CD4-positive, CD25-positive, alpha-beta regulatory T cell (primary cell): ENCODE data around the gene ZNF212. TPM values are rescaled to one million over a fixed set of nuclear protein-coding genes. Genes with fewer than 3 reads are reported as not detected.
"Not testable (repeated sequence)": the region's sequence is repeated elsewhere in the genome, so short reads cannot be mapped to it uniquely, and the experiment has no call there.

Experiments used
- ATAC-seq, 2 donors: fragments of 150-1000 bp; cut with Tn5 transposase; one replicate each; pipeline ENCODE4 v1.10.0; 2021; ENCODE audit warnings: low read depth in 2 of 2, moderate number of reproducible peaks in 2 of 2, moderate library complexity in 1 of 2
- DNase-seq, 3 donors: peaks; one replicate each; pipeline versions ENCODE4 v3.0.0 to v3.0.0-alpha.2; 2012 to 2022; ENCODE audit warnings: mixed read lengths in 1 of 3
- H3K27ac ChIP-seq: one replicate; pipeline ENCODE4 v1.7.0; 2013; ENCODE audit warnings: mild to moderate bottlenecking, low read length; ENCODE audit not compliant: insufficient read depth, poor library complexity, severe bottlenecking
- H3K27me3 ChIP-seq: one replicate; pipeline ENCODE4 v1.7.0; 2013; ENCODE audit warnings: low read length; ENCODE audit not compliant: control insufficient read depth, insufficient read depth
- H3K36me3 ChIP-seq: one replicate; pipeline ENCODE4 v1.7.0; 2013; ENCODE audit warnings: mild to moderate bottlenecking, low read length, moderate library complexity; ENCODE audit not compliant: control insufficient read depth, insufficient read depth
- H3K4me1 ChIP-seq: 2 replicates; pipeline ENCODE4 v1.7.0; 2013; ENCODE audit warnings: mild to moderate bottlenecking, low read length; ENCODE audit not compliant: insufficient read depth, control insufficient read depth, poor library complexity, severe bottlenecking
- H3K4me3 ChIP-seq: one replicate; pipeline ENCODE4 v1.7.0; 2013; ENCODE audit warnings: low read depth, mild to moderate bottlenecking, low read length, moderate library complexity
- H3K9me3 ChIP-seq, 2 experiments: 1 replicate in 1 of 2; 2 replicates in 1 of 2; pipeline ENCODE4 v1.7.0; 2013; ENCODE audit warnings: low read length in 2 of 2, mild to moderate bottlenecking in 1 of 2, moderate library complexity in 1 of 2; ENCODE audit not compliant: control insufficient read depth in 2 of 2
- H3K27ac Mint-ChIP-seq, 3 donors: one replicate each; pipeline ENCODE4 v1.8.0; 2020 to 2022; ENCODE audit warnings: mild to moderate bottlenecking in 3 of 3, mixed read lengths in 3 of 3, moderate library complexity in 2 of 3
- H3K27me3 Mint-ChIP-seq: one replicate; pipeline ENCODE4 v1.8.0; 2022; ENCODE audit warnings: mild to moderate bottlenecking, mixed read lengths
- H3K36me3 Mint-ChIP-seq: one replicate; pipeline ENCODE4 v1.8.0; 2020; ENCODE audit warnings: mixed read lengths
- H3K4me1 Mint-ChIP-seq, 4 donors: one replicate each; pipeline ENCODE4 v1.8.0; 2020 to 2022; ENCODE audit warnings: mixed read lengths in 4 of 4, mild to moderate bottlenecking in 1 of 4
- H3K4me3 Mint-ChIP-seq, 4 donors: one replicate each; pipeline ENCODE4 v1.8.0; 2020 to 2022; ENCODE audit warnings: mild to moderate bottlenecking in 4 of 4, mixed read lengths in 4 of 4, moderate library complexity in 3 of 4
- H3K9me3 Mint-ChIP-seq, 7 donors: one replicate each; pipeline ENCODE4 v1.8.0; 2020 to 2022; ENCODE audit warnings: mixed read lengths in 7 of 7, mild to moderate bottlenecking in 3 of 7, moderate library complexity in 2 of 7
- polyA plus RNA-seq, 4 donors: library from polyadenylated mRNA; unstranded; fragments of 300-500 nt; fragmentation: Illumina TruSeq; gene quantifications; one replicate each; pipeline ENCODE4 v1.2.3, GENCODE V29; 2021
- total RNA-seq: library from RNA; stranded (reverse); gene quantifications from one replicate; pipeline ENCODE4 v1.2.3, GENCODE V29; 2022

The ZNF212 gene
- total and polyA plus RNA-seq, 5 donors from 2014 or later, result 3.3 to 14.2 (median 7.6) TPM

- DNase-seq (no peak), ATAC-seq (no peak)
- Mint-ChIP-seq H3K4me1 (peaks cover 0 to 2% (median 0%) of the 10 kb centered on the region in 4 donors), H3K36me3 (peaks cover 32% of the 10 kb centered on the region), H3K27ac (no peak overlapping the region), H3K27me3 (no peaks in the 10 kb centered on the region), H3K4me3 (no peak overlapping the region), H3K9me3 (peaks cover 0 to 1% (median 0%) of the 10 kb centered on the region in 7 donors)
- H3K36me3 ChIP-seq, result peaks cover 34% of the 10 kb centered on the region
- no peak overlapping the region for H3K4me3 ChIP-seq
- no peaks in the 10 kb centered on the region for H3K27me3 ChIP-seq
- H3K27ac ChIP-seq, result no peak overlapping the region
- H3K4me1 ChIP-seq, result no peaks in the 10 kb centered on the region
- no peaks in the 10 kb centered on the region for H3K9me3 ChIP-seq
Observed at GRCh38 chr7:149223176-149223575, 16.3 kb upstream of the ZNF212 start.

DNA sequence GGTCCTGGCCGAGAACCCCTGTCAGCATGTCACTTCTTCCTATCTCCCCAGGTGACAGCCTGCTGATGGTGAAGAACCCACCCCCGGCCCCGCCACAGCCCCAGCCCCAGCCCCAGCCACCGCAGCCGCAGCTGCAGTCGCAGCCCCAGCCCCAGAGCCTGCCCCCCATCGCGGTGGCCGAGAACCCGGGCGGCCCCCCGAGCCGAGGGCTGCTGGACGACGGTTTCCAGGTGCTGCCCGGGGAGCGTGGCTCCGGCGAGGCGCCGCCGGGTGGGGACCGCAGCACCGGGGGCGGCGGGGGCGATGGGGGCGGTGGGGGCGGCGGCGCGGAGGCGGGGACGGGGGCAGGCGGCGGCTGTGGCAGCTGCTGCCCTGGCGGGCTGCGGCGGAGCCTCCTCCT lies 15.7 kb upstream of the ZNF212 start:
- Histone ChIP-seq H3K4me3 (no peak overlapping the region), H3K36me3 (peaks cover 28% of the 10 kb centered on the region), H3K4me1 (no peaks in the 10 kb centered on the region), H3K27ac (no peak overlapping the region), H3K27me3 (no peaks in the 10 kb centered on the region), H3K9me3 (no peaks in the 10 kb centered on the region)
- DNase-seq (no peak), ATAC-seq (no peak)
- H3K4me1 Mint-ChIP-seq, result peaks cover 0 to 2% (median 0%) of the 10 kb centered on the region in 4 donors
- H3K4me3 Mint-ChIP-seq, result no peak overlapping the region
- peaks cover 28% of the 10 kb centered on the region for H3K36me3 Mint-ChIP-seq
- no peak overlapping the region for H3K27ac Mint-ChIP-seq
- no peaks in the 10 kb centered on the region for H3K27me3 Mint-ChIP-seq
- peaks cover 0 to 1% (median 0%) of the 10 kb centered on the region in 7 donors for H3K9me3 Mint-ChIP-seq

GRCh38 chr7:149224352-149224751 lies 15.1 kb upstream of the ZNF212 start:
- H3K27ac ChIP-seq, result no peak overlapping the region
- no peak for ATAC-seq
- no peaks in the 10 kb centered on the region for H3K27me3 ChIP-seq
- peaks cover 22% of the 10 kb centered on the region for H3K36me3 ChIP-seq
- Mint-ChIP-seq H3K27me3 (no peaks in the 10 kb centered on the region), H3K4me3 (no peak overlapping the region), H3K36me3 (peaks cover 22% of the 10 kb centered on the region), H3K9me3 (peaks cover 0 to 1% (median 0%) of the 10 kb centered on the region in 7 donors), H3K27ac (no peak overlapping the region), H3K4me1 (peaks cover 0 to 4% (median 0%) of the 10 kb centered on the region in 4 donors)
- H3K9me3 ChIP-seq, result no peaks in the 10 kb centered on the region
- DNase-seq, result no peak
- no peak overlapping the region for H3K4me3 ChIP-seq
- no peaks in the 10 kb centered on the region for H3K4me1 ChIP-seq

DNA sequence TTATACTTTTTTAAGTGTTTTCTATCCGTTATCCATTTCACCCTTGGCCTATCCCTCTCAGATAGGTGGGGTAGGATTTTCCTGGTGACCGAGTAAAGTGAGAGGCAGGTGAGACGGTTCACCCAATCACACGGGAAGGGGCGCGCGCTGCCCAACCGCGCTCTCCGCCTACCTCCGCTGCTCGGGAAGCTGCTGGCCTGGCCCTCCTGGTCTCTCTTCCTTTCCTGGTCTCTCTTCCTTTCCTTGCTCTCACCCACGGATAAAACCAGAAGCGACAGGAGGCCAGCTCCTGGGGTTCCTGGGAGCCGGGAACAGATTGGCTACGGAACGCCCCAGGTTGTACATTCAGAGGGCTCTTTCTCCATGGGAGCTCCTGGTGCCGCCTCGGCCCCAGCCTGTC lies 14.3 kb upstream of the ZNF212 start:
- peaks cover 17% of the 10 kb centered on the region for H3K36me3 Mint-ChIP-seq
- no peak for DNase-seq

DNA sequence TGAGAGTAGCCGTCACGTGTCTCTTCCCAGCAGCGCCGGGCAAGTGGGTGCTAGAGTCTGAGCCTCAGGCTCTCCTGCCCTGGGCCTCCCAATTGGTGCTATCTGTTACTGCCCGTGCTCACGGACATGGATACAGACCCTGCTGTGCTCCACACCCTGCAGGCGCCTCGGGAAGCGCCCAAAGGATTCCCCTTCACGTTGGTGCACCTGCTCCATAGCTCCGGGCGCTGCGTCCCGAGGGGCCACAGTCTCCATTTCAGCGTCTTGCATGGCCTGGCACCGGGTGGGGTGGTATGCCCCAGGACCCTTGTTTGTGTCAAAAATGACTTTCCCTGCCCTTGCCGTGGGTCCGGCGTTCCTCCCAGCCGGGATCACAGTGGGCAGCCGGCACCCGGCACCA lies 13.8 kb upstream of the ZNF212 start:
- DNase-seq (no peak), ATAC-seq (no peak)
- peaks cover 0 to 1% (median 0%) of the 10 kb centered on the region in 7 donors for H3K9me3 Mint-ChIP-seq
- H3K27me3 Mint-ChIP-seq, result no peaks in the 10 kb centered on the region
- no peak overlapping the region for H3K27ac Mint-ChIP-seq
- peaks cover 18% of the 10 kb centered on the region for H3K36me3 ChIP-seq
- H3K4me1 Mint-ChIP-seq, result peaks cover 0 to 4% (median 0%) of the 10 kb centered on the region in 4 donors
- H3K9me3 ChIP-seq, result no peaks in the 10 kb centered on the region
- peaks cover 17% of the 10 kb centered on the region for H3K36me3 Mint-ChIP-seq
- no peaks in the 10 kb centered on the region for H3K4me1 ChIP-seq
- H3K27ac ChIP-seq, result no peak overlapping the region
- no peak overlapping the region for H3K4me3 Mint-ChIP-seq
- no peaks in the 10 kb centered on the region for H3K27me3 ChIP-seq
- no peak overlapping the region for H3K4me3 ChIP-seq

More for the DNA sequence above, 14.3 kb upstream of the ZNF212 start:
- H3K27ac Mint-ChIP-seq, result no peak overlapping the region
- peaks cover 0 to 1% (median 0%) of the 10 kb centered on the region in 7 donors for H3K9me3 Mint-ChIP-seq
- ATAC-seq, result no peak
- Histone ChIP-seq H3K27me3 (no peaks in the 10 kb centered on the region), H3K27ac (no peak overlapping the region), H3K4me1 (no peaks in the 10 kb centered on the region), H3K9me3 (no peaks in the 10 kb centered on the region), H3K4me3 (no peak overlapping the region), H3K36me3 (peaks cover 21% of the 10 kb centered on the region)
- peaks cover 0 to 4% (median 0%) of the 10 kb centered on the region in 4 donors for H3K4me1 Mint-ChIP-seq
- H3K4me3 Mint-ChIP-seq, result no peak overlapping the region
- H3K27me3 Mint-ChIP-seq, result no peaks in the 10 kb centered on the region

GRCh38 chr7:149226366-149226765 lies 13.1 kb upstream of the ZNF212 start:
- not testable (repeated sequence) for H3K27ac Mint-ChIP-seq, H3K27me3 Mint-ChIP-seq
- peaks cover 11% of the 10 kb centered on the region for H3K36me3 Mint-ChIP-seq

DNA sequence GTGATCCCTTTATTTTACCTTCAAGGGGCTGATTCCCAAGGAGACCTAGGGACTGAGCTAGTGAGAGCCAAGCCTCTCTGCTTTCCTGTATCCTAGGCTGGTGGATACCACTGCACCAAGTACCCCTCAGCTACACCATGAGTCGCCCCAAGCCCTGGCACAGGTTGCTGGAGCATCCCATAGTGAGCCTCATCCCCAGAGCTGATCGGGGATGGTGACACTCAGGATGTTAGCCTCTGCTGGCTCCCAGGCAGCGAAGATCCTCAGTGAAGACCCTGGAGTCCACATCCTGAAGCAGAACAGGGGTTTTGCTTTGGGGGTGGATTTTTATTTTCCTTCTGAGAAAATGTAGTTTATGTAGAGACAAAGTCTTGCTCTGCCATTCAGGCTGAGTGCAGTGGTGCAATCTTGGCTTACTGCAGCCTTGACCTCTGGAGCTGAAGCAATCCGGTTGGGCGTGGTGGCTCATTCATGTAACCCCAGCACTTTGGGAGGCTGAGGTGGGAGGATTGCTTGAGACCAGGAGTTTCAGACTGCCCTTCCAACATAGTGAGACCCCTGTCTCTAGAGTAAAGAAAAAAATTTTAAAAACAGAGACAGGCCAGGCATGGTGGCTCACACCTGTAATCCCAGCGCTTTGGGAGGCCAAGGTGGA lies 12.5 kb upstream of the ZNF212 start:
- DNase-seq (no peak), ATAC-seq (no peak)
- Mint-ChIP-seq H3K36me3 (peaks cover 7% of the 10 kb centered on the region), H3K4me1 (peaks cover 0 to 4% (median 0%) of the 10 kb centered on the region in 4 donors), H3K27me3 (no peaks in the 10 kb centered on the region), H3K27ac (peak overlapping the region in 1 of 3 donors; percentile 28), H3K4me3 (no peak overlapping the region), H3K9me3 (no peaks in the 10 kb centered on the region)
- Histone ChIP-seq H3K27ac (no peak overlapping the region), H3K9me3 (no peaks in the 10 kb centered on the region), H3K36me3 (peaks cover 12% of the 10 kb centered on the region), H3K4me1 (no peaks in the 10 kb centered on the region), H3K4me3 (no peak overlapping the region), H3K27me3 (no peaks in the 10 kb centered on the region)

More at GRCh38 chr7:149226366-149226765, 13.1 kb upstream of the ZNF212 start:
- not testable (repeated sequence) for H3K4me3 ChIP-seq, H3K9me3 Mint-ChIP-seq, H3K4me3 Mint-ChIP-seq, ATAC-seq, H3K4me1 Mint-ChIP-seq, H3K27ac ChIP-seq, DNase-seq, H3K9me3 ChIP-seq, H3K27me3 ChIP-seq, H3K4me1 ChIP-seq
- H3K36me3 ChIP-seq, result peaks cover 12% of the 10 kb centered on the region
